LNCAP (cell line): Measurements from ENCODE around the gene MYOF.

Experiments
- TF ChIP-seq, protein P1 (sequence below): fragments of 450-650 bp; IDR thresholded peaks from 2 replicates; pipeline ENCODE4 v1.5.1; 2017; ENCODE audit warnings: mild to moderate bottlenecking

Gene MYOF

GRCh38 chr10:93447970-93448369 is 34.2 kb downstream of the MYOF start:
- TF ChIP-seq, protein P1, sequence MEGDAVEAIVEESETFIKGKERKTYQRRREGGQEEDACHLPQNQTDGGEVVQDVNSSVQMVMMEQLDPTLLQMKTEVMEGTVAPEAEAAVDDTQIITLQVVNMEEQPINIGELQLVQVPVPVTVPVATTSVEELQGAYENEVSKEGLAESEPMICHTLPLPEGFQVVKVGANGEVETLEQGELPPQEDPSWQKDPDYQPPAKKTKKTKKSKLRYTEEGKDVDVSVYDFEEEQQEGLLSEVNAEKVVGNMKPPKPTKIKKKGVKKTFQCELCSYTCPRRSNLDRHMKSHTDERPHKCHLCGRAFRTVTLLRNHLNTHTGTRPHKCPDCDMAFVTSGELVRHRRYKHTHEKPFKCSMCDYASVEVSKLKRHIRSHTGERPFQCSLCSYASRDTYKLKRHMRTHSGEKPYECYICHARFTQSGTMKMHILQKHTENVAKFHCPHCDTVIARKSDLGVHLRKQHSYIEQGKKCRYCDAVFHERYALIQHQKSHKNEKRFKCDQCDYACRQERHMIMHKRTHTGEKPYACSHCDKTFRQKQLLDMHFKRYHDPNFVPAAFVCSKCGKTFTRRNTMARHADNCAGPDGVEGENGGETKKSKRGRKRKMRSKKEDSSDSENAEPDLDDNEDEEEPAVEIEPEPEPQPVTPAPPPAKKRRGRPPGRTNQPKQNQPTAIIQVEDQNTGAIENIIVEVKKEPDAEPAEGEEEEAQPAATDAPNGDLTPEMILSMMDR, result no peak

DNA sequence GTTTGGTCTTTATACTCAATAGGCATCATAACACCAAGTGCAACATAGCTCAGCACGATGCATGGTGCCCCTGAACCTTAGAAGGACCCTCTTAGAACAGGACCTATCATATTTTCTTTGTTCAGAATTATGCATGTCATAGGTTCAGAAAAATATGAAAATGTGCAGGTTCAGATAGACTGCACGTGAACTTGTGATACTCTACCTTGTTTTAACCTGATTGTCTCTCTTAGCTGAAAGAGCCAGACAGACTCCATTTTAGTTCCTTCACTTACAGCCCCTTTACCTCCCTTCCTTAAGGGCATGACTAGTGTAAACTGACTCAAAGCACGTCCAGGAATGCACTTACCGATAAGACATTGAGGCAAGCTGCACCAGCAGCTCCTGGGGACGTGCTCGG is 35.1 kb downstream of the MYOF start:
- TF ChIP-seq, protein P1, result no peak

- TF ChIP-seq, protein P1, result no peak
Observed at GRCh38 chr10:93445978-93446720, 36.0 kb downstream of the MYOF start.

DNA sequence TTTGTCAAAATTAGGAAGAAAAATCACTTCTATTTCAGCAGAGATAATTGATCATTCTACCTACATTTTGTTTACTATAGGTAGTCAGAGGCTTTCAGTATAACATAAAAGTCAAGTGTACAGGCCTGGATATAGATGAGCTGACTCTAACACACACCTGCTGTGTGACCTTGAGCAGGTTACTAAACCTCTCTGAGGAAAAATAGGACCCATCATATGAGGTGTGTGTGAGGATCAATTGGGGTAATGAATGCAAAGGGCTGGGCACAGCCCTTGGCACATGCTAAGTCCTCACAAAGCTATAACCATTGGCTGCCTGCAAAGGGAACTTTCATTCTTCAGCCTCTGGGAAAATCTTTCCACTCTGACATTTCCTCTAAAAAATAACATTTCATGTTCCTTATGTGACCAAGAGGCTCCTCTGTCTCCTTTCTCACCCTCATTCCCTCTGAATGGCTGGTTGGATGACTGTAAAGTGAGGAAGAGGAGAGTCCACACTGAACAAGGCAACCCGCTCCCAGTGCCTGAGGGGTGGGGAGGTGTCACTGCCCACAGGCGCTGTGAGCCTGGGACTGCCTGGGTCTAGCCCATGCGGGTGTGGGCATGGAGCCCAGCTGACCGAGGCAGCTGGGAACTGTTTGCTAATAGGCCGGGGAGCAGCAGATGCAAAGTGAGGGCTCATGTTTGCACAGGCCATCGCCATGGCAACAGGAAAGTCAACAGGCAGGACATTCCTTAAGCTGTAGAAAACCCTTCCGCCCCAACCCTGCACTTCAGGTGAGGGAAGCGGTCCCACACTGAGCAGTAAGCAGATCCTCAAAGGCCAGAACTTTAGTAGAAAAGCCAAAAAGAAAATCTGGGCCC is 36.8 kb downstream of the MYOF start:
- TF ChIP-seq, protein P1, result no peak

- TF ChIP-seq, protein P1, result no peak
Observed at GRCh38 chr10:93443481-93443880, 38.7 kb downstream of the MYOF start.

DNA sequence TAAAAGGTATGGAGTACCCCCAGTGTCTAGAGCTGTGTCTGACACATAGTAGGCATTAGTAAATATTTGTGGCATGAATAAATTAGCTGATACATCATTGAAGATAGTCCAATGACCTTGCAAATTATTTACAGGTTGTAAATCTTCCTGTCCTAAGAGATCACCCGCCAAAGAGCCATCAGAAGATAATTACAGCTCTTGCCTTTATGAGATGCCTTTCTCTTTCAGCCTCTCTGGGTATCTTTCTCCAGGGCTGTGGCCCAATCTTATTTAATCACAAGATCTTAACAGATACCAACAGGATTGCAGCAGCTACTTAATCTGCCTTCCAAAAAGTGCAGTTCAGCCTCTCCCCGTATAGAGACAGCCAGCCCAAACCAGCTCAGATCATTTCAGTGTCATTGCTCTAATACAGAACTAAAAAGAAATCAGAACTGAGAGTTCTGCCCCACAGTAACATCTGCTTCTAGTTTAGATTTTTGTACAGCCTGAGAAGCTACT is 41.5 kb downstream of the MYOF start:
- TF ChIP-seq, protein P1, result no peak

GRCh38 chr10:93438613-93439253 is 43.4 kb downstream of the MYOF start:
- TF ChIP-seq, protein P1, result no peak
